Thyroid gland (tissue), 4 donors: ENCODE data around the gene ABCG1. TPM values are rescaled to one million over a fixed set of nuclear protein-coding genes. Genes with fewer than 3 reads are reported as not detected.

ENCODE experiments used
- DNase-seq, 2 donors: peaks; one replicate each; pipeline ENCODE4 v3.0.0-alpha.2; 2019
- H3K27ac ChIP-seq, 3 donors: fragments of 200-600 bp; sonication (generic); 1 replicate in 2 of 3; 2 replicates in 1 of 3; pipeline ENCODE4 v1.5.1; 2016 to 2019; ENCODE audit warnings: mild to moderate bottlenecking in 1 of 3, moderate library complexity in 1 of 3
- H3K27me3 ChIP-seq: fragments of 200-600 bp; sonication (generic); one replicate; pipeline ENCODE4 v1.5.1; 2019
- H3K36me3 ChIP-seq, 2 donors: fragments of 200-600 bp; sonication (generic); one replicate each; pipeline ENCODE4 v1.5.1; 2016 to 2019
- H3K4me1 ChIP-seq, 2 donors: fragments of 200-600 bp; sonication (generic); one replicate each; pipeline ENCODE4 v1.5.1; 2017 to 2019
- H3K4me3 ChIP-seq, 3 donors: fragments of 200-600 bp; sonication (generic); replicated peaks in 1 of 3; 1 replicate in 2 of 3; 2 replicates in 1 of 3; pipeline ENCODE4 v1.5.1; 2016; ENCODE audit warnings: mild to moderate bottlenecking in 1 of 3
- H3K9me3 ChIP-seq: fragments of 200-600 bp; sonication (generic); one replicate; pipeline ENCODE4 v1.5.1; 2017
- CTCF ChIP-seq, 6 experiments: fragments of 200-600 bp in 3 of 6; fragments of 450-650 bp in 3 of 6; sonication (generic) in 3 of 6; IDR thresholded peaks; one replicate each; pipeline ENCODE4 v1.5.1; 2016 to 2019; ENCODE audit warnings: antibody characterized with exemption in 6 of 6, mild to moderate bottlenecking in 2 of 6, inconsistent platforms in 1 of 6, moderate library complexity in 1 of 6
- POLR2A ChIP-seq, 2 donors: fragments of 450-650 bp; IDR thresholded peaks; one replicate each; pipeline ENCODE4 v1.6.1; 2017; ENCODE audit warnings: antibody characterized with exemption in 2 of 2, mild to moderate bottlenecking in 2 of 2, moderate library complexity in 1 of 2
- WGBS, 2 donors: methylation state at CpG; one replicate each; pipeline ENCODE4 v1.1.5; 2017; 5-methylcytosine and 5-hydroxymethylcytosine counted together
- intact Hi-C: fragments of 100-400 bp; cut with DNase I; formaldehyde crosslinking; loops from one replicate; pipeline ENCODE4 v1.15.1; 2023
- total RNA-seq, 4 donors: library from RNA; depleted of rRNA; stranded (reverse); fragments of >200 nt; gene quantifications; one replicate each; pipeline ENCODE4 v1.2.3, GENCODE V29; 2016

ABCG1 gene
- total RNA-seq, 4 donors from 2014 or later, result 13.8 to 34.1 (median 18.9) TPM

- Histone ChIP-seq H3K4me1 (peaks cover 0 to 8% of the 10 kb centered on the region in 2 donors), H3K27me3 (no peaks in the 10 kb centered on the region), H3K9me3 (no peaks in the 10 kb centered on the region), H3K27ac (no peak overlapping the region), H3K36me3 (no peaks in the 10 kb centered on the region), H3K4me3 (no peak overlapping the region)
- WGBS, 2 donors, result 95% methylated on average over 12 of the region's 12 CpGs
- DNase-seq, result no peak
- TF ChIP-seq POLR2A (IDR thresholded peaks at IDR 0.05), result no peak
- no peak for TF ChIP-seq CTCF (IDR thresholded peaks at IDR 0.05)
- intact Hi-C loops, result no loop called here
Observed at GRCh38 chr21:42248783-42249597, 30.1 kb downstream of the ABCG1 start.

- no peak for DNase-seq
- WGBS, 2 donors, result 84 to 89% methylated on average over 15 to 19 of the region's 19 CpGs
- H3K36me3 ChIP-seq, result no peaks in the 10 kb centered on the region
- no peaks in the 10 kb centered on the region for H3K27me3 ChIP-seq
- no peaks in the 10 kb centered on the region for H3K9me3 ChIP-seq
- no peak overlapping the region for H3K4me3 ChIP-seq
- no peak overlapping the region for H3K27ac ChIP-seq
- TF ChIP-seq POLR2A (IDR thresholded peaks at IDR 0.05) (no peak), CTCF (IDR thresholded peaks at IDR 0.05) (no peak)
- H3K4me1 ChIP-seq, result peaks cover 0 to 2% of the 10 kb centered on the region in 2 donors
- intact Hi-C loops, result no loop called here
Observed at GRCh38 chr21:42250422-42251403, 31.8 kb downstream of the ABCG1 start.

GRCh38 chr21:42251654-42252324 lies 32.8 kb downstream of the ABCG1 start:
- no peak overlapping the region for H3K27ac ChIP-seq
- 86 to 87% methylated on average over 10 to 11 of the region's 13 CpGs for WGBS, 2 donors
- no peaks in the 10 kb centered on the region for H3K27me3 ChIP-seq
- no peaks in the 10 kb centered on the region for H3K4me1 ChIP-seq
- no peak for TF ChIP-seq CTCF (IDR thresholded peaks at IDR 0.05)
- no peak for TF ChIP-seq POLR2A (IDR thresholded peaks at IDR 0.05)
- intact Hi-C loops, result no loop called here
- no peaks in the 10 kb centered on the region for H3K36me3 ChIP-seq
- DNase-seq, result no peak
- no peak overlapping the region for H3K4me3 ChIP-seq
- H3K9me3 ChIP-seq, result no peaks in the 10 kb centered on the region

- WGBS, 2 donors, result 83 to 89% methylated on average over 8 of the region's 8 CpGs
- no peak for TF ChIP-seq POLR2A (IDR thresholded peaks at IDR 0.05)
- TF ChIP-seq CTCF (IDR thresholded peaks at IDR 0.05), result no peak
- H3K36me3 ChIP-seq, result no peaks in the 10 kb centered on the region
- intact Hi-C loops, result no loop called here
- H3K4me1 ChIP-seq, result no peaks in the 10 kb centered on the region
- no peak for DNase-seq
- H3K27me3 ChIP-seq, result no peaks in the 10 kb centered on the region
- no peak overlapping the region for H3K27ac ChIP-seq
- no peak overlapping the region for H3K4me3 ChIP-seq
- no peaks in the 10 kb centered on the region for H3K9me3 ChIP-seq
Observed at GRCh38 chr21:42252325-42252654, 33.4 kb downstream of the ABCG1 start.
